Keratinocyte (primary cell): ENCODE measurements around the gene MED25. TPM values are rescaled to one million over a fixed set of nuclear protein-coding genes. Genes with fewer than 3 reads are reported as not detected.

Experiments used
- DNase-seq: peaks from one replicate; pipeline ENCODE4 v3.0.0-alpha.2; 2011; ENCODE audit warnings: low read depth, missing footprints, low spot score
- FAIRE-seq: peaks from 2 replicates; lab custom pipeline; 2011; peaks lifted over from hg19 to GRCh38; lab: Jason Lieb, UNC
- H2AFZ ChIP-seq: 2 replicates; pipeline ENCODE4 v1.6.0; 2012; ENCODE audit warnings: low read length, control low read depth, inconsistent platforms; ENCODE audit not compliant: control insufficient read depth
- H3K27ac ChIP-seq: 2 replicates; pipeline ENCODE4 v1.5.1; 2011; ENCODE audit warnings: low read length; ENCODE audit not compliant: control insufficient read depth, insufficient read depth
- H3K27me3 ChIP-seq: 3 replicates; pipeline ENCODE4 v1.6.0; 2011; ENCODE audit warnings: low read length; ENCODE audit not compliant: control insufficient read depth, insufficient read depth; ENCODE audit errors: extremely low read depth
- H3K36me3 ChIP-seq, 2 experiments: 2 replicates in 1 of 2; 3 replicates in 1 of 2; pipeline ENCODE4 v1.5.1; 2011; ENCODE audit warnings: low read length in 2 of 2, mild to moderate bottlenecking in 1 of 2; ENCODE audit not compliant: control insufficient read depth in 2 of 2, insufficient read depth in 2 of 2; ENCODE audit errors: extremely low read depth in 1 of 2
- H3K4me1 ChIP-seq: 3 replicates; pipeline ENCODE4 v1.5.1; 2011; ENCODE audit warnings: low read length; ENCODE audit not compliant: control insufficient read depth, insufficient read depth; ENCODE audit errors: extremely low read depth
- H3K4me2 ChIP-seq: 3 replicates; pipeline ENCODE4 v1.6.0; 2011; ENCODE audit warnings: low read depth, low read length; ENCODE audit not compliant: control insufficient read depth, insufficient read depth; ENCODE audit errors: extremely low read depth
- H3K4me3 ChIP-seq, 3 experiments: fragments of 200-600 bp in 1 of 3; sonication (generic) in 1 of 3; 2 replicates in 2 of 3; 3 replicates in 1 of 3; pipeline ENCODE4 v1.5.1; 2011 to 2016; ENCODE audit warnings: low read length in 3 of 3, mild to moderate bottlenecking in 3 of 3, control low read depth in 2 of 3, inconsistent platforms in 1 of 3, low read depth in 1 of 3, mixed read lengths in 1 of 3, mixed run types in 1 of 3, moderate library complexity in 1 of 3; ENCODE audit not compliant: control insufficient read depth in 2 of 3, insufficient read depth in 2 of 3; ENCODE audit errors: extremely low read depth in 1 of 3
- H3K79me2 ChIP-seq: 2 replicates; pipeline ENCODE4 v1.6.0; 2012; ENCODE audit warnings: low read length; ENCODE audit not compliant: control insufficient read depth, insufficient read depth
- H3K9ac ChIP-seq: 3 replicates; pipeline ENCODE4 v1.6.0; 2011; ENCODE audit warnings: low read length; ENCODE audit not compliant: control insufficient read depth, insufficient read depth; ENCODE audit errors: extremely low read depth
- H3K9me1 ChIP-seq: 3 replicates; pipeline ENCODE4 v1.6.0; 2011; ENCODE audit warnings: low read length; ENCODE audit not compliant: control insufficient read depth, insufficient read depth; ENCODE audit errors: extremely low read depth
- H3K9me3 ChIP-seq: 2 replicates; pipeline ENCODE4 v1.5.1; 2012; ENCODE audit warnings: low read depth, low read length; ENCODE audit not compliant: control insufficient read depth
- H4K20me1 ChIP-seq: 3 replicates; pipeline ENCODE4 v1.6.0; 2011; ENCODE audit warnings: low read length; ENCODE audit not compliant: control insufficient read depth, insufficient read depth; ENCODE audit errors: extremely low read depth
- CTCF ChIP-seq, 3 experiments: IDR thresholded peaks in 1 of 3; conservative IDR thresholded peaks in 1 of 3; optimal IDR thresholded peaks in 1 of 3; 2 replicates in 2 of 3; 3 replicates in 1 of 3; pipeline versions ENCODE3 to v1.5.1; 2011; ENCODE audit warnings: low read length in 3 of 3, mild to moderate bottlenecking in 3 of 3, moderate library complexity in 2 of 3, control low read depth in 1 of 3, inconsistent platforms in 1 of 3; ENCODE audit not compliant: insufficient read depth in 2 of 3; ENCODE audit errors: extremely low read depth in 1 of 3
- EZH2 ChIP-seq: IDR thresholded peaks from one replicate; pipeline ENCODE4 v1.6.1; 2012; ENCODE audit warnings: inconsistent platforms, mild to moderate bottlenecking, low read length, moderate library complexity
- dilution Hi-C: fragments of 300-500 bp; cut with MboI; formaldehyde crosslinking; loops from one replicate; pipeline ENCODE4 v1.7.0; 2020; ENCODE audit warnings: low sequenced_read_pairs; ENCODE audit not compliant: extremely low pct_ligation_motif_present
- polyA plus RNA-seq, 5 experiments: library from polyadenylated mRNA; depleted of rRNA in 3 of 5; stranded (reverse) in 3 of 5; stranded (forward) in 1 of 5; unstranded in 1 of 5; fragments of >200 nt; gene quantifications; 1 replicate in 1 of 5; 2 replicates in 3 of 5; 3 replicates in 1 of 5; pipeline versions ENCODE4 v1.2.1 to v1.2.3, GENCODE V29; 2011 to 2012; ENCODE audit warnings: missing spikeins in 2 of 5, low read depth in 1 of 5, low replicate concordance in 1 of 5

Gene MED25
- polyA plus RNA-seq, 1 donor (not counting 4 experiments of a cell fraction or from before 2014, with no cell fraction given): 12.5 TPM

- H3K36me3 ChIP-seq: peaks cover 12 to 50% of the 10 kb centered on the region in 2 experiments
- TF ChIP-seq CTCF (optimal IDR thresholded peaks at IDR 0.05 in 1 of 3, IDR thresholded peaks at IDR 0.05 in 1 of 3, conservative IDR thresholded peaks at IDR 0.05 in 1 of 3; ENCODE audit: extremely low read depth in 1 of 3, insufficient read depth in 2 of 3, low read length in 3 of 3): no peak
- no peak for TF ChIP-seq EZH2
Measured at GRCh38 chr19:49830766-49831165, 12.7 kb downstream of the MED25 start.

GRCh38 chr19:49831592-49831991 lies 13.5 kb downstream of the MED25 start:
- Histone ChIP-seq H3K4me1 (no peaks in the 10 kb centered on the region), H3K27ac (no peak overlapping the region), H2AFZ (no peak overlapping the region), H4K20me1 (no peaks in the 10 kb centered on the region), H3K4me2 (no peak overlapping the region), H3K36me3 (peaks cover 14 to 52% of the 10 kb centered on the region in 2 experiments), H3K9me1 (no peaks in the 10 kb centered on the region), H3K27me3 (no peaks in the 10 kb centered on the region), H3K9ac (no peak overlapping the region), H3K79me2 (no peaks in the 10 kb centered on the region), H3K4me3 (no peak overlapping the region), H3K9me3 (no peaks in the 10 kb centered on the region)
- no peak for TF ChIP-seq CTCF (optimal IDR thresholded peaks at IDR 0.05 in 1 of 3, IDR thresholded peaks at IDR 0.05 in 1 of 3, conservative IDR thresholded peaks at IDR 0.05 in 1 of 3; ENCODE audit: extremely low read depth in 1 of 3, insufficient read depth in 2 of 3, low read length in 3 of 3)
- TF ChIP-seq EZH2: no peak
- FAIRE-seq (no peak), DNase-seq (no peak)
- dilution Hi-C loops: no loop called here

More at GRCh38 chr19:49830766-49831165, 12.7 kb downstream of the MED25 start:
- Histone ChIP-seq H4K20me1 (no peaks in the 10 kb centered on the region), H3K4me2 (no peak overlapping the region), H2AFZ (no peak overlapping the region), H3K4me3 (no peak overlapping the region), H3K9ac (no peak overlapping the region), H3K9me3 (no peaks in the 10 kb centered on the region), H3K4me1 (no peaks in the 10 kb centered on the region), H3K9me1 (no peaks in the 10 kb centered on the region), H3K27ac (no peak overlapping the region), H3K27me3 (no peaks in the 10 kb centered on the region), H3K79me2 (no peaks in the 10 kb centered on the region)
- dilution Hi-C loops: no loop called here
- FAIRE-seq (no peak), DNase-seq (no peak)
